ENCODE data around the gene TCAF2.
"Not testable (repeated sequence)": the region's sequence is repeated elsewhere in the genome, so short reads cannot be mapped to it uniquely, and the experiment has no call there.

Gene TCAF2

DNA sequence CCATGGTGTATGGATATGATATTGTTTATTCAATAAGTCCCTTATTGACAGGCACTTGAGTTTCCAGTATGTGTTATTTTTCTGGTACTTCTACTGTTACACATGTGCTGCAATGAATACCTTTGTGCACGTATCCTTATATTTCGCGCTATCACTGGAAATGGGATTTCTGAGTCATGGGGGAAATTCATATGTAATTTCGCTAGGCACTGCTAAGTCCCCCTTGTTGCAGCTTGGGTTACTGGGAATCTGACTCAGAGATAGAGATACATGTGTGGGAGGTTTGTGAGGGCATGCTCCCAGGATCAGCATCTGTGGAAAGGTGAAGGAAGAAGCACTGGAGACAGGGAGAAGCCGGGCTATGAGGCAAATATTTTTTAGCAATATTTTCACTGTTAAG, 9.9 kb downstream of the TCAF2 start:
- not testable (repeated sequence) for H3K4me3 ChIP-seq (ENCODE audit: low read depth in 1 of 2, low read length in 2 of 2); H3K9me3 ChIP-seq (ENCODE audit: control insufficient read depth in 1 of 2, low read length in 2 of 2); H3K27ac ChIP-seq (ENCODE audit: low read length); H3K4me1 ChIP-seq (ENCODE audit: control insufficient read depth in 1 of 2, insufficient read depth in 2 of 2, low read length in 2 of 2); H3K36me3 ChIP-seq (ENCODE audit: control insufficient read depth in 1 of 2, insufficient read depth in 2 of 2, low read length in 2 of 2); H3K27me3 ChIP-seq (ENCODE audit: low read depth, low read length)

DNA sequence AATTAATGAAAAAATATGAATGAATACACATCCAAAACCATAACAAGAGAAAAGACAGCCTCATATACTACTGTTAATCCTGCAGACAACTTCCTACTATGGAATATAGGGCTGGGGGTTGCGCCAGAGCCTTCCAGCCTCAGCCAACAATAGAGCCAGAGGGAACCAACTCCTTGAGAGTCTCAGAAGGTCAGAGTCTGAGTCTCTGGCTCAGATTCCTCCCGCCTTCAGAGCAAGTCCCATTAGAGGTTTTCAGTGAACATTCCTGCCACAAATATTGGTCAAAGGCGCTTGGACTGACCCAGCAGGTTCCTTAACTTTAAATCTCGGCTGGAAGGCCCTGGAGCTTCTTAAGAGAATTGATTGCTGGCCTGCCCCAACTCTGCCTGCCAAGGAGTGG, 11.7 kb downstream of the TCAF2 start:
- not testable (repeated sequence) for H3K9me3 ChIP-seq (ENCODE audit: control insufficient read depth in 1 of 2, low read length in 2 of 2); H3K4me1 ChIP-seq (ENCODE audit: control insufficient read depth in 1 of 2, insufficient read depth in 2 of 2, low read length in 2 of 2); H3K27me3 ChIP-seq (ENCODE audit: low read depth, low read length); H3K27ac ChIP-seq (ENCODE audit: low read length); H3K4me3 ChIP-seq (ENCODE audit: low read depth in 1 of 2, low read length in 2 of 2); H3K36me3 ChIP-seq (ENCODE audit: control insufficient read depth in 1 of 2, insufficient read depth in 2 of 2, low read length in 2 of 2)

DNA sequence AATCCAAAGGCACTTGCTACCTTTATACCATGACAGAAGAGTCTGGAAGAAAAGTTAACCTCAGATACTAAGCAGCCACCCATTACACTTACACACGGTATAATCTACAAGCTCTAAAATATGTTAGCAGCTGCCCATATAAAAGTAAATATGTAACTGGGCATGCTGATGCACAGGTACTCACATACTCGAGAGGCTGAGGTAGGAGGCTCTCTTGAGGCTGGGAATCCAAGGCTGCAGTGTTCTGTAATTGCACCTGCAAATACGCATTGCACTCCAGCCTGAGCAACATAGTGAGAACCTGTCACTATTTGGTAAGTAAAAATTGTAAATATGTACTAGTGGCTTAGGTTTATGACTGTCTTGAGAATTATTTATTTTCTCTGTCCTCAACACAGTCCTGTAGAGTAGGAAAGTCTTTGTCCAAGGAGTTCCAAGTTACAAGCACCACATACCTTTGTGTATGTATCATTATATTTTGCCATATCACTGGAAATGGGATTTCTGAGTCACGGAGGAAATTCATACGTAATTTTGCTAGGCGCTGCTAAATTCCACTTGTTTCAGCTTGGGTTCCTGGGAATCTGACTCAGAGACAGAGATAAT, 12.3 kb downstream of the TCAF2 start:
- H3K4me3 ChIP-seq (ENCODE audit: low read depth in 1 of 2, low read length in 2 of 2); H3K9me3 ChIP-seq (ENCODE audit: control insufficient read depth in 1 of 2, low read length in 2 of 2); H3K27me3 ChIP-seq (ENCODE audit: low read depth, low read length); H3K27ac ChIP-seq (ENCODE audit: low read length); H3K36me3 ChIP-seq (ENCODE audit: control insufficient read depth in 1 of 2, insufficient read depth in 2 of 2, low read length in 2 of 2); H3K4me1 ChIP-seq (ENCODE audit: control insufficient read depth in 1 of 2, insufficient read depth in 2 of 2, low read length in 2 of 2): not testable (repeated sequence)

DNA sequence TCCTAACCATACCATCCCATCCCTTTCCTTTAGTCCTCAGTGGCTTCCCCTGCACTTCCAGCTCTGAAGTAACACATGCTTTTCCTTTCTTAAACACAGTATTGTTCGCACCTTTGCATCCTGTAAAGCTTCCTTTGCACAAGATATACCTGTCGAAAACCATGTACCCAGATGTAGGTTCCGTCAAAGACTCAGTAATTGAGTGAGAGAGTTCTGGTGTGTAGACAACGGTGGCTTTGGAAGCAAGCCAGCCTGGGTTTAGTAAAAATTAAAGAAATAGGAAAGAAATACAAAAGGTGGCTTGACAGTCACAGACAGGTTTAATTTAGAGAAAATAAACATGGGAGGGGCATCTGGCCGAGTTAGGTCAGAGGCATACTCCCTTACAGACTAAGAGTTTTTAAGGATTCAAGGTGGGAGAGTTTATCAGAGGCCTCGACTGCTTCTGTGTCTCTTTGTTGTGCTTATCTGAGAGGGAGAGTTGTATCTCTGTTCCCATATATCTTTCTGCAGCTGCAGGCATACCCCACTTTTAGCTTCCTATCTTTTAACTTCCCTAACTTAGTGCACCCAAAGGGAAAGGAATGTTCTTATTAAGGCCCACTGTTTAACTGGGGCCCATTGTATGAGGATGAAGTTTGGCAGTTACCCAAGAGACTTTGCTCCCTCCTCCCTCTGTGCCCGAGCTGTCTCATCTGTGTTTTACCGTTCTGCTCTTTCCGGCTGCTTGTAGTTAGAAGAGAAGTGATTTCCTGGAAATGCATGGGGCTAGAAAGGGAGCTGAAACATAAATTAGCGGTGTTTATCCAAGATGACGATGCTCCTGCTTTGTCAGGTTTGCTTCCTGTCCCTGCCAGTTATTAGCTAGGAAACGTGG, 14.8 kb downstream of the TCAF2 start:
- not testable (repeated sequence) for H3K4me1 ChIP-seq (ENCODE audit: control insufficient read depth in 1 of 2, insufficient read depth in 2 of 2, low read length in 2 of 2); H3K27me3 ChIP-seq (ENCODE audit: low read depth, low read length); H3K9me3 ChIP-seq (ENCODE audit: control insufficient read depth in 1 of 2, low read length in 2 of 2); H3K4me3 ChIP-seq (ENCODE audit: low read depth in 1 of 2, low read length in 2 of 2); H3K36me3 ChIP-seq (ENCODE audit: control insufficient read depth in 1 of 2, insufficient read depth in 2 of 2, low read length in 2 of 2); H3K27ac ChIP-seq (ENCODE audit: low read length)

DNA sequence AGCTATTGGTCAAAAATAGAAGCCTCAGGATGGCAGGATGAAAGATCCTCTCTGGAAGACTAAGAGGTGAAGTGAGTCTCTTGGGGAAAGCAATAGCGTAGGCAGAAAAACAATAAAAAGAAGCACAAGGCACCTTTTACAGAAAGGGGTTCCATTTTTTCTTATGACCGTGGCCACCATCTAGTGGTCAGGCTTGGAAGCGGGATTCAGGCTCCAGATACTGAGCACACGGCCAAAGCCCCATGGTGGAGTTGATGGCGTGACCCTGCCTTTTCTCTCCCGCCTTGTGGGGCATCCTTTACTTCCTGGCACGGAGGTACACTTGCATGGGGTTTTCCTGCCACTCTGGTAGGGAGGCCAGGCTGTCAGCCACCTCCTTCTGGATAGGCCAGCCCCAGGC, 18.6 kb downstream of the TCAF2 start:
- H3K4me1 ChIP-seq (ENCODE audit: control insufficient read depth in 1 of 2, insufficient read depth in 2 of 2, low read length in 2 of 2); H3K4me3 ChIP-seq (ENCODE audit: low read depth in 1 of 2, low read length in 2 of 2); H3K36me3 ChIP-seq (ENCODE audit: control insufficient read depth in 1 of 2, insufficient read depth in 2 of 2, low read length in 2 of 2); H3K27ac ChIP-seq (ENCODE audit: low read length); H3K27me3 ChIP-seq (ENCODE audit: low read depth, low read length); H3K9me3 ChIP-seq (ENCODE audit: control insufficient read depth in 1 of 2, low read length in 2 of 2): not testable (repeated sequence)

DNA sequence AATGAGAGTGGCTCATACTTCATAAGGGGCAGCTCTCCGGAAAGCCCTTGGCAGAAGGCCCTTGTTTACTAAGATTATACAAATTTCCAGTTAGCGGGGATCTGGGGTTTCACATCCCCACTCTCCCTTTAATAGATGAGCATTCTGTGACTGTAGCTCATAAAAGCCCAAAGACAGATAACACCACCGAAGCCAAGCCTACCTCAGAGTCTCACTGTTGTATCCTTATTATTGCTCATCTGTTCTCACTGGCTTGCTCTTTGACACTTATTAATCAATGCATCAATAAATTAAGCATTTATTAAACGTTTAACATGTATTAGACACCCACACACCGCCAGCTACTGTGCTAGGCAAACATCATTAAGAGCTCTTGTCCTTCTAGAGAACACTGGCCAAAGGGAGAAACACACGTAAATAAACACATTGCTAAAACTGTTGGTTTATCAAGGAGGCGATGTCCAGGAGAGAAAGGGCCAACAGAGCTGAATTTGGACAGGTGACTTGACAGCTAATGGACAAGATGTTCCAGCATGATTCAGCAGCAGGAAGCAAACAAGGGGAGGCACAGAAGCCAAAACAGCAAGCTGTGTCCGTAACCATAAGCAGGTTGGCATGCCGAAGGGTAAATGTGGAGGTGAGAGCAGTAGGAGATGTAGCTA, 19.9 kb downstream of the TCAF2 start:
- not testable (repeated sequence) for H3K9me3 ChIP-seq (ENCODE audit: control insufficient read depth in 1 of 2, low read length in 2 of 2); H3K36me3 ChIP-seq (ENCODE audit: control insufficient read depth in 1 of 2, insufficient read depth in 2 of 2, low read length in 2 of 2); H3K27ac ChIP-seq (ENCODE audit: low read length); H3K4me1 ChIP-seq (ENCODE audit: control insufficient read depth in 1 of 2, insufficient read depth in 2 of 2, low read length in 2 of 2); H3K4me3 ChIP-seq (ENCODE audit: low read depth in 1 of 2, low read length in 2 of 2); H3K27me3 ChIP-seq (ENCODE audit: low read depth, low read length)

DNA sequence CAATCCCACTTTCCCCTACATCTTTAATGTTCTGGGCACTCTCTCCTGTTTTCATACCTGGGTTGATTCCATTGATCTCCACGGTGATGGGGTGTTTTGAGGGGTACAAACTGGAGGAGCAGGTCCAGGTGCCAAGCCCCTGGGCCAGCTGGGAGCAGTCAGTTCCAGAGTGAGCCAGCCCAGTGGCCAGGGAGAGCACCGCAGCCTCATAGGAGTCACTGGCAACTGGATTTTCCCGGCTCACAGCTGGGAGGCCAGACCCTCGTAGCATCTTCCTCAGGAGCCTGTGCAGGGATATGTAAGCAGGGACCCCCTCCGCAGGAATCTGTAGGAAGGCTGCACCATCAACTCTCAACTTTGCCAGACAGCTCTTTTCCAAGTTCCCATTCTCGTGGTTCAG, 25.8 kb downstream of the TCAF2 start:
- not testable (repeated sequence) for H3K27me3 ChIP-seq (ENCODE audit: low read depth, low read length); H3K4me3 ChIP-seq (ENCODE audit: low read depth in 1 of 2, low read length in 2 of 2); H3K36me3 ChIP-seq (ENCODE audit: control insufficient read depth in 1 of 2, insufficient read depth in 2 of 2, low read length in 2 of 2); H3K4me1 ChIP-seq (ENCODE audit: control insufficient read depth in 1 of 2, insufficient read depth in 2 of 2, low read length in 2 of 2); H3K27ac ChIP-seq (ENCODE audit: low read length); H3K9me3 ChIP-seq (ENCODE audit: control insufficient read depth in 1 of 2, low read length in 2 of 2)

DNA sequence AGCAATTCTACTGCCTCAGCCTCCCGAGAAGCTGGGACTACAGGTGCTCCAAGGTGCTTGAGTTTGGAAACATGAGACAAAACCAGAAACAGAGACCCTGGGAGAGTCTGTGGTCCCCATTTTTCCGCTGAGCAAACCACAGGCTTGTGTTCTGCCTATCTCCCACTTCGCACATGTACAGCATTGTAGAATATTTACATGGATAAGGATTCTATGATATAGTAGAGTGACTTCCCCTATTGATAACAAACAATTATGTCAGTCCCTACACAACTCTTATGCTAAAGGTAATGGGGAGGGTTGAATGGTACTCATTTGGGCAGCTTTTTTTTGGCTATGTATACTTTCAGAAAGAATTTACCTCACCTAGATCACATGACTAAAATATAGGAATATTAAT, 29.1 kb downstream of the TCAF2 start:
- H3K9me3 ChIP-seq (ENCODE audit: control insufficient read depth in 1 of 2, low read length in 2 of 2); H3K4me3 ChIP-seq (ENCODE audit: low read depth in 1 of 2, low read length in 2 of 2); H3K27ac ChIP-seq (ENCODE audit: low read length); H3K4me1 ChIP-seq (ENCODE audit: control insufficient read depth in 1 of 2, insufficient read depth in 2 of 2, low read length in 2 of 2); H3K36me3 ChIP-seq (ENCODE audit: control insufficient read depth in 1 of 2, insufficient read depth in 2 of 2, low read length in 2 of 2); H3K27me3 ChIP-seq (ENCODE audit: low read depth, low read length): not testable (repeated sequence)

DNA sequence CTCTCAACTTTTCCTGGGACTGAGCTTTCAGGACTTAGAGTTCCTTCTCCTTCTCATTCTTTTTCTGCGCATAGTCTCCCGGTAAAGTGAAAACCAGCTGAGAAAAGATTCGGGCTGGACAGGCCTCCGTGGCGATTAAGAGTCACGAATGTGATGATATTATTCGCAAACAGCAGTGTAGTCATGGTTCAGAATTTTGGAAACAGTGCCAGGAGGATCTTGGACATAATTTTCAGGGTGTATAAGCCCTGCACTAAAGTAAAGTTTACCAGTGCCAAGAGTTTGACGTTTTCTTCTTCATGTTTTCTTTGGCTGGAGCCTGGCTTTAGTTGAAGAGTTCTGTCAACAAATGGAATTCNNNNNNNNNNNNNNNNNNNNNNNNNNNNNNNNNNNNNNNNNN, 29.7 kb downstream of the TCAF2 start:
- H3K4me3 ChIP-seq (ENCODE audit: low read depth in 1 of 2, low read length in 2 of 2); H3K27ac ChIP-seq (ENCODE audit: low read length); H3K9me3 ChIP-seq (ENCODE audit: control insufficient read depth in 1 of 2, low read length in 2 of 2); H3K36me3 ChIP-seq (ENCODE audit: control insufficient read depth in 1 of 2, insufficient read depth in 2 of 2, low read length in 2 of 2); H3K4me1 ChIP-seq (ENCODE audit: control insufficient read depth in 1 of 2, insufficient read depth in 2 of 2, low read length in 2 of 2); H3K27me3 ChIP-seq (ENCODE audit: low read depth, low read length): not testable (repeated sequence)
